NT2/D1 (cell line): Measurements from ENCODE around the gene AOX1.

Experiments used
- SUZ12 ChIP-seq: IDR thresholded peaks from 2 replicates; pipeline ENCODE4 v1.6.1; 2011; ENCODE audit not compliant: insufficient read length, insufficient read depth; ENCODE audit errors: extremely low read depth
- YY1 ChIP-seq: IDR thresholded peaks from 2 replicates; pipeline ENCODE4 v1.6.1; 2011; ENCODE audit not compliant: insufficient read length, insufficient read depth
- ZNF274 ChIP-seq: IDR thresholded peaks from 2 replicates; pipeline ENCODE4 v1.6.1; 2011; ENCODE audit warnings: mild to moderate bottlenecking, low read depth, low read length

DNA sequence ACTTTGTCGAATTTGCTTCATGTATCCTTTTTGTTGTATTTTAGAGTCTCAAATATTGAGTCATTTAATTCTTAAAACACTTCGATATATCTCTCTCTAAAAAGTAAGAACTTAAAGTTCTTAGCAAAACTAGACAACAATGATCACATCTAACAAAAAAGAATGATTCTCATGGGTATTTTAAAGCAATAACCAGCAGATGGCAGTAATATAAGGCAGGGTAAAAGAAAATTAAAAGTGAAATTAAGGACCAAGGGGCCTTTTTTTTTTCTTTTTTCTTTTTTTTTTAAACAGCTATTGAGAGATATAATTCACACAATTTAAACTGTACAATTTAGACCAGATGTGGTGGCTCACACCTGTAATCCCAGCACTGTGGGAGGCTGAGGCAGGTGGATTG lies 9.9 kb upstream of the AOX1 start:
- TF ChIP-seq SUZ12, result no peak
- no peak for TF ChIP-seq ZNF274
- no peak for TF ChIP-seq YY1
